Epithelial cell of proximal tubule (primary cell): Measurements from ENCODE around the gene ITGAV. TPM values are rescaled to one million over a fixed set of nuclear protein-coding genes. Genes with fewer than 3 reads are reported as not detected.

ENCODE experiments used
- DNase-seq: peaks from one replicate; pipeline ENCODE4 v3.0.0-alpha.2; 2011; ENCODE audit warnings: low read depth
- H3K4me3 ChIP-seq: 2 replicates; pipeline ENCODE4 v1.5.1; 2011; ENCODE audit warnings: low read depth, mild to moderate bottlenecking, low read length
- CTCF ChIP-seq: conservative IDR thresholded peaks from 2 replicates; pipeline ENCODE4 v1.5.1; 2012; ENCODE audit warnings: low read depth, mild to moderate bottlenecking, low read length
- total RNA-seq: library from RNA; depleted of rRNA; stranded (reverse); fragments of >200 nt; gene quantifications from 2 replicates; pipeline ENCODE4 v1.2.3, GENCODE V29; 2015

ITGAV gene
- total RNA-seq, 1 donor from 2014 or later = 135 TPM

- TF ChIP-seq CTCF = no peak
- H3K4me3 ChIP-seq = peak overlapping the region; percentile 89
- no peak for DNase-seq
Observed at GRCh38 chr2:186588940-186589611, 780 bp upstream of the ITGAV start.

GRCh38 chr2:186590350-186590758 is 498 bp downstream of the ITGAV start:
- TF ChIP-seq CTCF = no peak
- no peak for DNase-seq
- H3K4me3 ChIP-seq = peak overlapping the region; percentile 89

GRCh38 chr2:186590759-186591505 is 1.1 kb downstream of the ITGAV start:
- no peak for TF ChIP-seq CTCF
- DNase-seq = no peak
- peak overlapping the region; percentile 89 for H3K4me3 ChIP-seq

GRCh38 chr2:186591506-186591890 is 1.6 kb downstream of the ITGAV start:
- DNase-seq = no peak
- peak overlapping the region; percentile 89 for H3K4me3 ChIP-seq
- no peak for TF ChIP-seq CTCF

- peak overlapping the region; percentile 89 for H3K4me3 ChIP-seq
- DNase-seq = no peak
- TF ChIP-seq CTCF = no peak
Observed at GRCh38 chr2:186592137-186592875, 2.5 kb downstream of the ITGAV start.

- DNase-seq = no peak
- no peak overlapping the region for H3K4me3 ChIP-seq
- TF ChIP-seq CTCF = no peak
Observed at GRCh38 chr2:186593523-186593922, 3.7 kb downstream of the ITGAV start.
